SK-N-SH (cell line): ENCODE data around the gene MELK. TPM values are rescaled to one million over a fixed set of nuclear protein-coding genes. Genes with fewer than 3 reads are reported as not detected.
"Not testable (repeated sequence)": the region's sequence is repeated elsewhere in the genome, so short reads cannot be mapped to it uniquely, and the experiment has no call there.

Experiments
- CTCF ChIA-PET: fragments of 300-600, 350-600 bp; formaldehyde crosslinking; extraction: SDS; loops from one replicate; lab custom pipeline; 2021; lab: Yijun Ruan, JAX
- POLR2A ChIA-PET: fragments of 350-600 bp; sonication (Branson Sonifier 250); formaldehyde crosslinking; extraction: SDS; loops from one replicate; lab custom pipeline; 2020; ENCODE audit warnings: antibody characterized with exemption, inconsistent platforms; lab: Yijun Ruan, JAX
- DNase-seq: peaks from one replicate; pipeline ENCODE4 v3.0.0; 2012
- H2AFZ ChIP-seq: fragments of 200-600 bp; sonication (generic); 2 replicates; pipeline ENCODE4 v1.8.1; 2016; ENCODE audit warnings: antibody characterized with exemption, mild to moderate bottlenecking, low read depth
- H3F3A ChIP-seq: fragments of 200-600 bp; sonication (generic); replicated peaks from 2 replicates; pipeline ENCODE3; 2016; ENCODE audit warnings: antibody characterized with exemption, mild to moderate bottlenecking; ENCODE audit not compliant: insufficient read depth
- H3K27ac ChIP-seq, 2 experiments: fragments of 200-500 bp in 1 of 2; fragments of 200-600 bp in 1 of 2; sonication (Bioruptor generic) in 1 of 2; sonication (generic), shearing (Covaris generic) in 1 of 2; 2 replicates each; pipeline versions ENCODE4 v1.5.1 to v1.6.1; 2014 to 2016; ENCODE audit warnings: low read depth in 2 of 2, inconsistent platforms in 1 of 2, low read length in 1 of 2, mild to moderate bottlenecking in 1 of 2, mixed read lengths in 1 of 2
- H3K27me3 ChIP-seq: fragments of 200-600 bp; sonication (generic), shearing (Covaris generic); 2 replicates; pipeline ENCODE4 v1.6.1; 2016; ENCODE audit warnings: mixed run types; ENCODE audit not compliant: insufficient read depth
- H3K36me3 ChIP-seq, 2 experiments: fragments of 200-500 bp in 1 of 2; fragments of 200-600 bp in 1 of 2; sonication (Bioruptor generic) in 1 of 2; sonication (generic) in 1 of 2; replicated peaks in 1 of 2; 2 replicates each; pipeline versions ENCODE3 to v1.5.1; 2014 to 2016; ENCODE audit warnings: low read length in 1 of 2, mild to moderate bottlenecking in 1 of 2; ENCODE audit not compliant: insufficient read depth in 2 of 2, control insufficient read depth in 1 of 2
- H3K4me1 ChIP-seq, 2 experiments: fragments of 200-500 bp in 1 of 2; fragments of 200-600 bp in 1 of 2; sonication (Bioruptor generic) in 1 of 2; sonication (generic), shearing (Covaris generic) in 1 of 2; 2 replicates each; pipeline versions ENCODE4 v1.5.1 to v1.6.1; 2014 to 2016; ENCODE audit warnings: low read depth in 1 of 2, low read length in 1 of 2, mixed run types in 1 of 2; ENCODE audit not compliant: insufficient read depth in 2 of 2, control insufficient read depth in 1 of 2
- H3K4me2 ChIP-seq: fragments of 200-600 bp; sonication (generic), shearing (Covaris generic); 2 replicates; pipeline ENCODE4 v1.6.1; 2017; ENCODE audit warnings: mixed run types
- H3K4me3 ChIP-seq, 2 experiments: fragments of 200-500 bp in 1 of 2; fragments of 200-600 bp in 1 of 2; sonication (Bioruptor generic) in 1 of 2; sonication (generic), shearing (Covaris generic) in 1 of 2; 2 replicates each; pipeline versions ENCODE4 v1.5.1 to v1.8.1; 2014 to 2016; ENCODE audit warnings: low read depth in 2 of 2, inconsistent platforms in 1 of 2, low read length in 1 of 2, mild to moderate bottlenecking in 1 of 2, mixed read lengths in 1 of 2, moderate library complexity in 1 of 2
- H3K79me2 ChIP-seq: fragments of 200-600 bp; sonication (generic); 2 replicates; pipeline ENCODE4 v1.8.1; 2017; ENCODE audit warnings: mild to moderate bottlenecking; ENCODE audit not compliant: insufficient read depth
- H3K9ac ChIP-seq: fragments of 200-600 bp; sonication (generic); 2 replicates; pipeline ENCODE4 v1.6.1; 2017; ENCODE audit warnings: mixed run types
- H3K9me2 ChIP-seq: fragments of 200-600 bp; sonication (generic); 2 replicates; pipeline ENCODE4 v1.6.1; 2017; ENCODE audit warnings: mixed run types
- H3K9me3 ChIP-seq: fragments of 200-600 bp; sonication (generic); 2 replicates; pipeline ENCODE4 v1.6.1; 2017; ENCODE audit warnings: mixed run types, mild to moderate bottlenecking, moderate library complexity
- H4K20me1 ChIP-seq: fragments of 200-600 bp; sonication (generic); 2 replicates; pipeline ENCODE4 v1.6.1; 2017; ENCODE audit warnings: mild to moderate bottlenecking, mixed run types; ENCODE audit not compliant: insufficient read depth
- EZH2phosphoT487 ChIP-seq: fragments of 200-600 bp; sonication (generic); IDR thresholded peaks from 2 replicates; pipeline ENCODE4 v1.6.1; 2017; ENCODE audit warnings: low read depth, mixed run types, mild to moderate bottlenecking, antibody characterized with exemption, moderate library complexity, borderline replicate concordance
- FOSL2 ChIP-seq: IDR thresholded peaks from 2 replicates; pipeline ENCODE4 v1.4.0; 2012; ENCODE audit warnings: low read depth, mild to moderate bottlenecking, moderate library complexity, borderline replicate concordance
- GATA2 ChIP-seq: sonication (generic); formaldehyde crosslinking; IDR thresholded peaks from 2 replicates; pipeline ENCODE4 v1.5.0; 2020; ENCODE audit warnings: mild to moderate bottlenecking, missing genetic modification reagents
- JUND ChIP-seq: IDR thresholded peaks from 2 replicates; pipeline ENCODE4 v1.4.0; 2012
- MEF2A ChIP-seq: IDR thresholded peaks from 2 replicates; pipeline ENCODE4 v1.4.0; 2012; ENCODE audit warnings: low read depth, borderline replicate concordance
- PBX3 ChIP-seq: IDR thresholded peaks from 2 replicates; pipeline ENCODE4; 2012
- TCF12 ChIP-seq: IDR thresholded peaks from 2 replicates; pipeline ENCODE4 v1.4.0; 2012
- WGBS: methylation state at CpG from one replicate; pipeline ENCODE4 v1.1.6; 2017; ENCODE audit warnings: low lambda C conversion rate; 5-methylcytosine and 5-hydroxymethylcytosine counted together
- polyA plus RNA-seq, 3 experiments: library from polyadenylated mRNA; depleted of rRNA; stranded (reverse); fragments of >200 nt; gene quantifications; 2 replicates each; pipeline ENCODE4 v1.2.3, GENCODE V29; 2012
- TF ChIP-seq, protein P1 (sequence below): IDR thresholded peaks from 2 replicates; pipeline ENCODE4 v1.4.0; 2012; ENCODE audit warnings: low read depth

Gene MELK
- polyA plus RNA-seq, 1 of the 3 experiments (the other 2 are of a cell fraction): 16.5 TPM

DNA sequence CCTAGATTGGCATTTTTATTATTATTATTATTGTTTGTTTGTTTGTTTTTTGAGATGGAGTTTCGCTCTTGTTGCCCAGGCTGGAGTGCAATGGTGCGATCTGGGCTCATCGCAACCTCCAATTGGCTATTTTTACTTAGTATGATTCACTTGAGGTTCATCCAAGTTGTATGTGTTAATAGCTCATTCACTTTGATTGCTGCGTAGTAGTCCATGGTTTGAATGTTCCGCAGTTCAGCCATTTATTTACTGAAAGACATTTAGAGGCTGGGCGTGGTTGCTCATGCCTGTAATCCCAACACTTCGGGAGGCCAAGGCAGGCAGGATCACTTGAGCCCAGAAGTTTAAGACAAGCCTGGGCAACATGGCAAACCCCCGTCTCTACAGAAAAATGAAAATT is 22.6 kb upstream of the MELK start:
- Histone ChIP-seq H3K79me2 (no peaks in the 10 kb centered on the region), H3K27ac (peak overlapping the region in 1 of 2 experiments; percentile 37; a peak in 1 of 4 replicates), H3K4me3 (no peak overlapping the region), H3K4me1 (no peaks in the 10 kb centered on the region), H3F3A (no peaks in the 10 kb centered on the region), H3K4me2 (no peak overlapping the region), H2AFZ (no peak overlapping the region), H3K36me3 (no peaks in the 10 kb centered on the region), H3K9me3 (no peaks in the 10 kb centered on the region), H4K20me1 (no peaks in the 10 kb centered on the region), H3K9ac (no peak overlapping the region), H3K27me3 (0 out of 2 replicates have a peak, but pooled peaks cover 8% of the 10 kb centered on the region), H3K9me2 (no peaks in the 10 kb centered on the region)
- CTCF ChIA-PET: interaction anchor here (1.4 to 9.5 kb wide), 2 partner anchors 100 to 144 kb away, joined by 5 to 181 read pairs; no protein-coding TSS in a partner anchor
- WGBS: 97% methylated on average over 8 of the region's 8 CpGs
- DNase-seq: no peak
- no peak for TF ChIP-seq GATA2 (CRISPR knock-in tag)
- TF ChIP-seq EZH2phosphoT487: no peak
- no peak for TF ChIP-seq FOSL2
- TF ChIP-seq TCF12: no peak
- POLR2A ChIA-PET: no interaction called here

- POLR2A ChIA-PET, H3K9me2 ChIP-seq, DNase-seq, H3K9me3 ChIP-seq, H3K79me2 ChIP-seq, H3K4me2 ChIP-seq, H4K20me1 ChIP-seq, H3K4me3 ChIP-seq, H3K36me3 ChIP-seq, H3K9ac ChIP-seq, H3K4me1 ChIP-seq, H3F3A ChIP-seq, H3K27me3 ChIP-seq: not testable (repeated sequence)
- Histone ChIP-seq H3K27ac (peak overlapping the region in 1 of 2 experiments; percentile 37; a peak in 2 of 4 replicates), H2AFZ (0 out of 2 replicates have a peak overlapping the region, but pooled peaks have one; percentile 45)
- CTCF ChIA-PET: interaction anchor here (1.4 to 9.5 kb wide), 2 partner anchors 100 to 145 kb away, joined by 5 to 181 read pairs; no protein-coding TSS in a partner anchor
- WGBS: 95% methylated on average over 10 of the region's 10 CpGs
Observed at GRCh38 chr9:36550631-36551098, 22.0 kb upstream of the MELK start.

DNA sequence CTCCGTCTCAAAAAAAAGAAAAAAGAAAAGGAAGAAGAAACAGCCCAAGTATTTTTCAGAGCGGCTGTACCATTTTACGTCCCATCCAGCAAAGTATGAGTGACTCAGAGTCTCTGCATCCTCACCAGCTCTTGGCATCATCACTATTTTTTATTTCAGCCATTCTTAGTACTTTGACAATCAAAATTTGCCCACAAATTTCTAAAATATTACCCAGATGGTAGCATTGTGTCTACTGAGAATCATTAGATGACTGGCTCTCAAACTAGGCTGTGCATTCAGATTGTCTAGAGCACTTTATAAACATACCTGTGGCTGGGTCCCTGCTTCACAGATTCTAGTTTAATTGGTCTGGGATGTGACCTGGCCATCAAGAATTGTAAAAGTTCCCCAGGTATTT is 21.6 kb upstream of the MELK start:
- peak overlapping the region; percentile 45; the same call in 1 of the 2 replicates for H2AFZ ChIP-seq
- 0 out of 2 replicates have a peak, but pooled peaks cover 8% of the 10 kb centered on the region for H3K27me3 ChIP-seq
- WGBS: 45% methylated on average over 3 of the region's 3 CpGs
- H3K4me2 ChIP-seq: no peak overlapping the region
- H3K4me3 ChIP-seq: no peak overlapping the region
- no peaks in the 10 kb centered on the region for H3K9me3 ChIP-seq
- H3K36me3 ChIP-seq: no peaks in the 10 kb centered on the region
- no peaks in the 10 kb centered on the region for H3K79me2 ChIP-seq
- H3F3A ChIP-seq: no peaks in the 10 kb centered on the region
- no peak for DNase-seq
- H3K9me2 ChIP-seq: no peaks in the 10 kb centered on the region
- H3K9ac ChIP-seq: no peak overlapping the region
- ChIA-PET CTCF (interaction anchor here (1.4 to 9.5 kb wide), 2 partner anchors 101 to 145 kb away, joined by 5 to 181 read pairs; no protein-coding TSS in a partner anchor), POLR2A (no interaction called here)
- H4K20me1 ChIP-seq: no peaks in the 10 kb centered on the region
- H3K27ac ChIP-seq: peak overlapping the region in 1 of 2 experiments; percentile 37; a peak in 2 of 4 replicates
- TF ChIP-seq PBX3 (0 out of 2 replicates have a peak, but pooled peaks have one; percentile 8), JUND (peak; percentile 29), FOSL2 (peak; percentile 47; the same call in 1 of the 2 replicates), MEF2A (no peak), TCF12 (peak; percentile 28; the same call in 1 of the 2 replicates)
- TF ChIP-seq, protein P1, sequence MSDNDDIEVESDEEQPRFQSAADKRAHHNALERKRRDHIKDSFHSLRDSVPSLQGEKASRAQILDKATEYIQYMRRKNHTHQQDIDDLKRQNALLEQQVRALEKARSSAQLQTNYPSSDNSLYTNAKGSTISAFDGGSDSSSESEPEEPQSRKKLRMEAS: no peak
- H3K4me1 ChIP-seq: no peaks in the 10 kb centered on the region
